HEK293 (cell line): ENCODE results near the gene CTNNA2.

ENCODE experiments used
- CTCF ChIA-PET: fragments of 350-600 bp; formaldehyde crosslinking; extraction: SDS; loops from one replicate; lab custom pipeline; 2021; ENCODE audit warnings: antibody characterized with exemption; lab: Yijun Ruan, JAX
- POLR2A ChIA-PET: fragments of 300-600 bp; formaldehyde crosslinking; extraction: SDS; loops from one replicate; lab custom pipeline; 2020; ENCODE audit warnings: antibody characterized with exemption, inconsistent platforms; lab: Yijun Ruan, JAX
- H3K27ac ChIP-seq: fragments of 200-500 bp; sonication (Bioruptor generic); 2 replicates; pipeline ENCODE4 v1.5.1; 2014; ENCODE audit warnings: low read depth, low read length, control low read depth, inconsistent platforms; ENCODE audit errors: extremely low read depth
- H3K36me3 ChIP-seq, 2 experiments: fragments of 200-500 bp in 1 of 2; sonication (Bioruptor generic) in 1 of 2; 1 replicate in 1 of 2; 2 replicates in 1 of 2; pipeline ENCODE4 v1.5.1; 2014 to 2017; ENCODE audit warnings: inconsistent platforms in 2 of 2, low read length in 2 of 2; ENCODE audit not compliant: control insufficient read depth in 2 of 2, insufficient read depth in 1 of 2
- H3K4me1 ChIP-seq: fragments of 200-500 bp; sonication (Bioruptor generic); 2 replicates; pipeline ENCODE4 v1.5.1; 2014; ENCODE audit warnings: mild to moderate bottlenecking, low read length, inconsistent platforms; ENCODE audit not compliant: control insufficient read depth, insufficient read depth
- H3K4me3 ChIP-seq: 2 replicates; pipeline ENCODE4 v1.5.1; 2011; ENCODE audit warnings: low read depth, mild to moderate bottlenecking, control low read depth, low read length, moderate library complexity
- H3K9me3 ChIP-seq: fragments of 200-500 bp; sonication (Bioruptor generic); 2 replicates; pipeline ENCODE4 v1.5.1; 2014; ENCODE audit warnings: low read depth, low read length, inconsistent platforms; ENCODE audit not compliant: control insufficient read depth, insufficient read depth
- BCL6B ChIP-seq: fragments of 450-650 bp; formaldehyde crosslinking; IDR thresholded peaks from 2 replicates; pipeline ENCODE4 v1.5.1; 2017; ENCODE audit warnings: missing biosample characterization, missing genetic modification characterization
- GLIS2 ChIP-seq: fragments of 450-650 bp; formaldehyde crosslinking; IDR thresholded peaks from 2 replicates; pipeline ENCODE4 v1.5.1; 2016; ENCODE audit warnings: missing biosample characterization, missing genetic modification characterization
- HOXC10 ChIP-seq: sonication (generic); formaldehyde crosslinking; IDR thresholded peaks from 2 replicates; pipeline ENCODE4 v1.8.1; 2023; ENCODE audit warnings: mild to moderate bottlenecking, missing genetic modification reagents
- KLF1 ChIP-seq: fragments of 450-650 bp; formaldehyde crosslinking; IDR thresholded peaks from 2 replicates; pipeline ENCODE4 v1.5.1; 2016; ENCODE audit warnings: missing biosample characterization, missing genetic modification characterization
- KLF10 ChIP-seq: fragments of 450-650 bp; IDR thresholded peaks from 2 replicates; pipeline ENCODE4 v1.5.1; 2018; ENCODE audit warnings: missing biosample characterization, mild to moderate bottlenecking, missing genetic modification characterization
- OVOL3 ChIP-seq: fragments of 450-650 bp; formaldehyde crosslinking; IDR thresholded peaks from 2 replicates; pipeline ENCODE4 v1.5.1; 2016; ENCODE audit warnings: missing biosample characterization, missing genetic modification characterization
- SCRT2 ChIP-seq: fragments of 450-650 bp; formaldehyde crosslinking; IDR thresholded peaks from 2 replicates; pipeline ENCODE4 v1.5.1; 2016; ENCODE audit warnings: missing biosample characterization, missing genetic modification characterization
- TRIM28 ChIP-seq: IDR thresholded peaks from 2 replicates; pipeline ENCODE4 v1.6.1; 2011; ENCODE audit warnings: low read length, control low read depth, borderline replicate concordance
- ZBTB1 ChIP-seq: fragments of 450-650 bp; formaldehyde crosslinking; IDR thresholded peaks from 2 replicates; pipeline ENCODE4 v1.5.1; 2016; ENCODE audit warnings: missing biosample characterization, missing genetic modification characterization
- ZBTB20 ChIP-seq: fragments of 450-650 bp; formaldehyde crosslinking; IDR thresholded peaks from 2 replicates; pipeline ENCODE4 v1.5.1; 2016; ENCODE audit warnings: missing biosample characterization, missing genetic modification characterization
- ZBTB26 ChIP-seq: fragments of 450-650 bp; formaldehyde crosslinking; optimal IDR thresholded peaks from 2 replicates; pipeline ENCODE3; 2016; ENCODE audit warnings: missing biosample characterization, mild to moderate bottlenecking, missing genetic modification characterization
- ZEB2 ChIP-seq: fragments of 450-650 bp; formaldehyde crosslinking; IDR thresholded peaks from 2 replicates; pipeline ENCODE4 v1.5.1; 2016; ENCODE audit warnings: missing biosample characterization, missing genetic modification characterization
- ZFHX2 ChIP-seq: fragments of 450-650 bp; formaldehyde crosslinking; conservative IDR thresholded peaks from 2 replicates; pipeline ENCODE4 v1.5.1; 2016; ENCODE audit warnings: missing biosample characterization, missing genetic modification characterization
- ZFP37 ChIP-seq: fragments of 450-650 bp; formaldehyde crosslinking; IDR thresholded peaks from 2 replicates; pipeline ENCODE4 v1.5.1; 2016; ENCODE audit warnings: missing biosample characterization, missing genetic modification characterization
- ZFP41 ChIP-seq: fragments of 450-650 bp; formaldehyde crosslinking; IDR thresholded peaks from 2 replicates; pipeline ENCODE4 v1.5.1; 2016; ENCODE audit warnings: missing biosample characterization, missing genetic modification characterization, borderline replicate concordance
- ZNF114 ChIP-seq: fragments of 450-650 bp; formaldehyde crosslinking; IDR thresholded peaks from 2 replicates; pipeline ENCODE4 v1.5.0; 2017; ENCODE audit warnings: missing biosample characterization, missing genetic modification characterization
- ZNF19 ChIP-seq: fragments of 450-650 bp; formaldehyde crosslinking; IDR thresholded peaks from 2 replicates; pipeline ENCODE4; 2016; ENCODE audit warnings: missing biosample characterization, missing genetic modification characterization, low read depth
- ZNF280C ChIP-seq: fragments of 450-650 bp; formaldehyde crosslinking; IDR thresholded peaks from 2 replicates; pipeline ENCODE4 v1.5.1; 2016; ENCODE audit warnings: missing biosample characterization, missing genetic modification characterization
- ZNF280D ChIP-seq: fragments of 450-650 bp; formaldehyde crosslinking; IDR thresholded peaks from 2 replicates; pipeline ENCODE4 v1.5.1; 2016; ENCODE audit warnings: missing biosample characterization, missing genetic modification characterization
- ZNF335 ChIP-seq: fragments of 450-650 bp; formaldehyde crosslinking; conservative IDR thresholded peaks from 2 replicates; pipeline ENCODE4 v1.5.1; 2016; ENCODE audit warnings: missing biosample characterization, missing genetic modification characterization
- ZNF48 ChIP-seq: fragments of 450-650 bp; formaldehyde crosslinking; IDR thresholded peaks from 2 replicates; pipeline ENCODE4 v1.5.1; 2016; ENCODE audit warnings: missing biosample characterization, missing genetic modification characterization
- ZNF610 ChIP-seq: fragments of 450-650 bp; formaldehyde crosslinking; IDR thresholded peaks from 2 replicates; pipeline ENCODE4 v1.5.1; 2016; ENCODE audit warnings: missing biosample characterization, missing genetic modification characterization, borderline replicate concordance
- ZNF624 ChIP-seq: fragments of 450-650 bp; formaldehyde crosslinking; IDR thresholded peaks from 2 replicates; pipeline ENCODE4 v1.5.1; 2017; ENCODE audit warnings: missing biosample characterization, missing genetic modification characterization
- ZNF704 ChIP-seq: fragments of 450-650 bp; formaldehyde crosslinking; IDR thresholded peaks from 2 replicates; pipeline ENCODE4 v1.5.1; 2016; ENCODE audit warnings: missing biosample characterization, missing genetic modification characterization
- ZNF792 ChIP-seq: fragments of 450-650 bp; formaldehyde crosslinking; IDR thresholded peaks from 2 replicates; pipeline ENCODE4 v1.5.1; 2016; ENCODE audit warnings: missing biosample characterization, missing genetic modification characterization

CTNNA2 gene

GRCh38 chr2:80132281-80132680, 619.4 kb downstream of the CTNNA2 start:
- CTCF ChIA-PET: no interaction called here
- TF ChIP-seq ZNF704: no peak
- no peak for TF ChIP-seq ZBTB26 (tag by site-specific recombination)
- no peak for TF ChIP-seq ZEB2
- no peak for TF ChIP-seq ZNF19 (tag by site-specific recombination)
- H3K9me3 ChIP-seq: no peaks in the 10 kb centered on the region
- H3K36me3 ChIP-seq: no peaks in the 10 kb centered on the region
- H3K4me3 ChIP-seq: no peak overlapping the region
- H3K4me1 ChIP-seq: no peaks in the 10 kb centered on the region
- POLR2A ChIA-PET: no interaction called here
- H3K27ac ChIP-seq: no peak overlapping the region

- H3K4me3 ChIP-seq: no peak overlapping the region
- TF ChIP-seq ZFP37: no peak
- no peak for TF ChIP-seq ZNF624 (tag by site-specific recombination)
- no peak for TF ChIP-seq ZNF280D
- TF ChIP-seq KLF1 (tag by site-specific recombination): no peak
- no peak for TF ChIP-seq ZNF114 (tag by site-specific recombination)
- no peak for TF ChIP-seq ZNF792 (tag by site-specific recombination)
- TF ChIP-seq TRIM28: no peak
- no peak for TF ChIP-seq ZFP41 (tag by site-specific recombination)
- TF ChIP-seq ZNF335 (tag by site-specific recombination): no peak
- TF ChIP-seq KLF10 (tag by site-specific recombination): no peak
- TF ChIP-seq ZNF610: no peak
- TF ChIP-seq HOXC10 (CRISPR knock-in tag): no peak
- TF ChIP-seq GLIS2 (tag by site-specific recombination): no peak
- no peak for TF ChIP-seq OVOL3
- TF ChIP-seq, all 188 proteins: peak for 0
- no peaks in the 10 kb centered on the region for H3K36me3 ChIP-seq
- H3K9me3 ChIP-seq: no peaks in the 10 kb centered on the region
- no peak overlapping the region for H3K27ac ChIP-seq
- no peaks in the 10 kb centered on the region for H3K4me1 ChIP-seq
- ChIA-PET CTCF (no interaction called here), POLR2A (no interaction called here)
Measured at GRCh38 chr2:80135001-80135400, 622.1 kb downstream of the CTNNA2 start.

GRCh38 chr2:80136338-80136737, 623.5 kb downstream of the CTNNA2 start:
- POLR2A ChIA-PET: no interaction called here
- Histone ChIP-seq H3K27ac (no peak overlapping the region), H3K4me1 (no peaks in the 10 kb centered on the region), H3K36me3 (no peaks in the 10 kb centered on the region), H3K4me3 (no peak overlapping the region), H3K9me3 (no peaks in the 10 kb centered on the region)
- CTCF ChIA-PET: no interaction called here
- TF ChIP-seq BCL6B (tag by site-specific recombination) (no peak), ZBTB20 (tag by site-specific recombination) (no peak), ZNF280C (tag by site-specific recombination) (no peak), SCRT2 (no peak), ZFHX2 (tag by site-specific recombination) (no peak), ZBTB1 (no peak), ZNF48 (tag by site-specific recombination) (no peak)
